Dermis blood vessel endothelial cell (primary cell): ENCODE measurements around the gene HOXB4. TPM values are rescaled to one million over a fixed set of nuclear protein-coding genes. Genes with fewer than 3 reads are reported as not detected.

Experiments
- DNase-seq: peaks from one replicate; pipeline ENCODE4 v3.0.0; 2010
- total RNA-seq: library from RNA; depleted of rRNA; stranded (reverse); fragments of >200 nt; gene quantifications from 2 replicates; pipeline ENCODE4 v1.2.3, GENCODE V29; 2014

The HOXB4 gene
- total RNA-seq, result 2.7 and 3.2 TPM in 2 replicates

DNA sequence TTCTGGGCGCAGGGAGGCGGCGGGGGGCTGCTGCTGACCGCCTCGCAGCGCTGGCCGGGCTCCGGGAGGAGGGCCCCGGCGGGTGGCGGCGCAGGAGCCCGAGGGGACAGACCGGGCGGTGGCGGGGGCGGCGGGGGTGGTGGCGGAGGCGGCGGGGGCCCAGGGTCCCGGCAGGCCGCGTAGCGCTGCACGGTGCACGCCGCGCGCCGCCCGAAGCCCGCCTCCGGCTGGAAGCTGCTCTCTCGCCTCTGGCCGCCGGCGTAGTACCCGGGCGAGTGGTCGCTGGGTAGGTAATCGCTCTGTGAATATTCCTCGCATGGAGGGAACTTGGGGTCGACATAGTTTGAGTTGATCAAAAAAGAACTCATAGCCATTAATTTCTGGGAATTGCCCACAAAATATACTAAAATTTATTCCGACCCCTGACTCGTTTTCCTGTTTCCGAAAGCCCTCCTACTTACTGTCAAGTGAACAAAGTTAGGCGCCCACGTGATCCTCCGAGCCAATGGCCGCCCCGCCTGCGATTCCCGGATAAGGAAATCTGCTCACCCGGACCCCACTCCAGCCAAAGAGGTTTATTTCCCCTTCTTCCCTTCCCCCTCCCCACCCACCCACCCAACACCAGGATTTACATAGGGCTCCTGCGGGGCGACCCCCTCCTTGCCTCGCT, at the start of gene HOXB4:
Gene HOXB4, minus strand, starts transcription at position 405 of the 670 bp plus-strand sequence. Its CDS starts 31 bp downstream, at position 374.
- DNase-seq, result peak; percentile 89

DNA sequence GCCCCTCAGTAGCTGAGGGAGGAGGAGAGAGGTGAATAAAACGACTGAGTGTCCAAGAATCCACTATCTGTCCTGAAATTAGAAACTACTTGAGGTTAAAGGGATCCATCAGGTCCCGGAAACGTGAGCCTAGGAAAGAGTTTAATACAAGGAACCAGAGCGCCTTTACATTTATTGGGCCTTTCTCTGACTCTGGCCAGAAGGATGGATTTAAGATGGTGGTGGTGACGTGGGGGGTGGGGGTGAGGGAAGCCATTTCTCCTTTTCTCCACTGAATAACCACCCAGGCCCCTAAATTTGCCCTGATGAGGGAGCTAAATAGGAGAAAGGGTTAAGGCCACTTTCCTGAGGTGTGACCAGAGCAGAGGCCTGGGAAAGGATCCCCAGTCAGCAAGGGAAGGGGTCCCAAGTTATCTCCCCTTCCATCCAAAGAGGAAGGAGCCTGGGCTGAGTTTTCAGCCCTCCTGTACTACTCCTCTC, 49.0 kb upstream of the HOXB4 start:
- no peak for DNase-seq

- peak; percentile 57 for DNase-seq
Observed at GRCh38 chr17:48626245-48627117, 48.3 kb upstream of the HOXB4 start, which contains the start of gene HOXB9. Gene HOXB9, minus strand, starts transcription at chr17:48626358. Its CDS starts 89 bp downstream, at chr17:48626269.

GRCh38 chr17:48625495-48626244, 47.5 kb upstream of the HOXB4 start:
- peak; percentile 60 for DNase-seq

- peak; percentile 60 for DNase-seq
Observed at GRCh38 chr17:48624544-48625494, 46.7 kb upstream of the HOXB4 start.

DNA sequence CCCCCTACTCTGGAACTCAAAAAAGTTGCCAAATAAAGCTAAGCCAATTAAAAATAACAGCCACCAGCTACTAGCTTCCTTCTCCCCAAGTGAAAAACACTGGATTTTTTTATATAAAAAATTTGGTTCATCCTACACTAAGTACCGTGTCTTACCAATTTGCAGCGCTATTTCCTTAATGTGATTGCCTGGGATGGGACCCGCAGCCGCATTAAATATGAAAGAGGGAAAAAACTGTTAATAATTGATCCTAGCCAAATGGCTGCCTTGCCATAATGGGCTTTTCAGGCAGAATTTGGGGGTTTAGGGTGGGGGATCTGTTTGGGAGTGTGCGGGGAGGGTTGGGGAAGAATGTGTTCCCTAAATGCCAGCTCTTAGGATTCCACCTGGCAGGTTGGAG, 46.0 kb upstream of the HOXB4 start:
- no peak for DNase-seq

DNA sequence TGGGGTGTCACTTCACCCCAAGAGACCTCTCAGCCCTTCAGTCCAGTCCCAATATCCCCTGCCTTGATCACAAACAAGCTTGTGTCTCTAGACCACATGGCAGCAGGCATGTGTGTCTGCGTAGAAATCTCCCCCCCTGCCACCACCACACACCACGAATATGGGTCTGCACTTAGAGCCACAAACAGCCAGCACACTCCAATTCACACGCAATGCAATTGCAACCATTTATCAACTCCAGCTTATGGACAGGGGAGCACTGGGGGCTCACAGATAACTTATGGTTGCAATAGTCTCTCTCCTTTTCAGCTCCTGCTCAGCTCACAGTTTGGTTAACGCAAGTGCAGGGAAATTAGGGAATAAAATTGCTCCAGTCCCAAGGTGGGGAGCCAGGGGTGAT, 45.4 kb upstream of the HOXB4 start:
- no peak for DNase-seq

GRCh38 chr17:48622857-48623256, 44.7 kb upstream of the HOXB4 start:
- DNase-seq, result no peak

- DNase-seq, result no peak
Observed at GRCh38 chr17:48621410-48622392, 43.6 kb upstream of the HOXB4 start.

DNA sequence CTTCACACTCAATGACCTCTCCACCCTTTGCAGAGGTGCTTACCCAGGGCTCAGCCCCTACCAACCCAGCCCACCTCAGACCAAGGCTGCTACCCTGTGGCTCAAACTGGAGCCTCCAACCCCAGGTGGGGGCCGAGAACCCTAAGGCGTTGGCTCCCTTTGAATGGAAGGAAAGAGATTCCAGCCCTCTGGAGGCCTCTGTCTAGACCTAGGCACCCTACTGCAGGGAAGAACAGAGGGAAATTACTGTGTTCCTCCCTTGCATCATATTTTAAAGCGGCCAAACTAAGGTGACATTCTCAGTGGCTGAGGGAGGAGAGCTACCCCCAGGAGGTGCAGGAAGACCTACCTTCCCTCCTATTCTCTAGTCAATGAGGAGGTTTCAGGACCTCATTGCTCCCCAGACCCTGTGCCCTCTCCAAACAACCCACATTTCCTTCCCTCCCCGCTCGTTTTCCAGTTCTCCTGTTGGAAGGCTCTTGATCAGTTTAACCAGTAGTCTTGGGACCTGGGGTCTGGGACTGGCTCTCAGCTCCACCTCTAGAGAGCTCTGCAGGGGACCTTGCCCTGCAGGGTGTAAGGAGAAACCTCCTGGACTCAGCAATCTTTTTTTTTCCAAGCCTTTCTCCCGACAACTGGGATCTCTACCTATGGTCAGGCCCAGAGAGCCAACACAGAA, 42.5 kb upstream of the HOXB4 start:
- DNase-seq, result no peak

- no peak for DNase-seq
Observed at GRCh38 chr17:48619826-48620449, 41.8 kb upstream of the HOXB4 start.

- DNase-seq, result peak; percentile 92
Observed at GRCh38 chr17:48618256-48618896, 40.2 kb upstream of the HOXB4 start.

GRCh38 chr17:48617471-48618255, 39.5 kb upstream of the HOXB4 start:
- no peak for DNase-seq

DNA sequence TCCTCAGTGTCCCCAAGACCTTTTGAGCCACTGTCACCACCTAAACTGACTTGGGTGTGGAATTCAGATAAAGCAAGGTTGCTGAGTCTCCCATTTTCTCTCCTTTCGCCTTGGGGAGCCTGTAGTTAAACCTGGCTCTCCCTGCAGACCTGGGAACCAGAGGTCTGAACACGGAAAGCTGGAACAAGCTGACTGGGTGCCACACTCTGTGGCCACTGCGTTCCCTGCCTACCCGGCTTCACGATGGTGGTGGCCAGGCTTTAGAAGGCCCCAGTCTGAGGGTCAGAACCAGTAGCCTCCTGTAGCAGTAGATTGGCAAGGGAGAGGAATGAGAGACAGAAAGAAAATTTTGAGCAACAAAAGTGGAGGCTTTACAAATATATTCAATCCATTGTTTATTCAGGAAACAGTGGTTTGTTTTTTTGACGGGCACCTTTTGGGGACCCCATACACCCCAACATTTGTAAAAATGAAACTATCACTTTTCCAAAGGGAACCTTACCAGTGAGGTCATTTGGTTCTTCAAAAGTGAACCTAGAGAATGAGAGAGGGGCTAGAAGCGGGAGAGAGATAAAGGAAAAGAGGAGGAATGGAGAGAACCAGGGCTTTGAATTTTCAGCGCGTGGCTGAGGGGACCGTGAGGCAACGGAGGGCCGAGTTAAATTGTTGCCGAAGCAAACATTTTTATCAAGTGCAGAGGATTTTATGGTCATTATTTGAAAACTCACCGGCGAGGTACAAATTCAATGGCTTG, 38.7 kb upstream of the HOXB4 start:
- no peak for DNase-seq

- DNase-seq, result no peak
Observed at GRCh38 chr17:48615963-48616716, 38.0 kb upstream of the HOXB4 start.
